IMR-90 (cell line): Measurements from ENCODE around the gene LDLRAD3. TPM values are rescaled to one million over a fixed set of nuclear protein-coding genes. Genes with fewer than 3 reads are reported as not detected.

Source experiments
- ATAC-seq: fragments of 200-7000 bp; cut with Tn5 transposase; 2 replicates; pipeline ENCODE4 v1.9.1; 2020; ENCODE audit warnings: low read depth, mild to moderate bottlenecking, moderate library complexity
- BruUV-seq: library from RNA; stranded (reverse); fragments of 400-500 nt; replicated peaks from 2 replicates; lab custom pipeline; 2021; lab: Mats Ljungman, UMichigan
- CTCF ChIA-PET: fragments of 300-600 bp; formaldehyde crosslinking; extraction: SDS; loops from one replicate; lab custom pipeline; 2021; ENCODE audit warnings: antibody characterized with exemption; lab: Yijun Ruan, JAX
- POLR2A ChIA-PET: fragments of 300-600 bp; sonication (Branson Sonifier 250); formaldehyde crosslinking; loops from one replicate; lab custom pipeline; 2022; ENCODE audit warnings: antibody characterized with exemption; ENCODE audit not compliant: unreplicated experiment; lab: Charles Lee
- DNase-seq: peaks from one replicate; pipeline ENCODE4 v3.0.0; 2013
- H2AFZ ChIP-seq: replicated peaks from 2 replicates; pipeline ENCODE3; 2013; ENCODE audit warnings: low read length, mild to moderate bottlenecking; ENCODE audit not compliant: poor library complexity
- H2AK5ac ChIP-seq: 2 replicates; pipeline ENCODE4 v1.6.1; 2013; ENCODE audit warnings: low read depth, low read length, inconsistent platforms
- H2AK9ac ChIP-seq: replicated peaks from 2 replicates; pipeline ENCODE3; 2013; ENCODE audit warnings: mild to moderate bottlenecking, low read depth, low read length, moderate library complexity; ENCODE audit not compliant: poor library complexity
- H2BK120ac ChIP-seq: 2 replicates; pipeline ENCODE4 v1.6.1; 2013; ENCODE audit warnings: low read depth, low read length, inconsistent platforms
- H2BK15ac ChIP-seq: 3 replicates; pipeline ENCODE4 v1.6.1; 2013; ENCODE audit warnings: low read depth, low read length, inconsistent platforms
- H2BK20ac ChIP-seq: 2 replicates; pipeline ENCODE4 v1.6.1; 2013; ENCODE audit warnings: low read depth, mild to moderate bottlenecking, inconsistent platforms, low read length, moderate library complexity
- H2BK5ac ChIP-seq: 2 replicates; pipeline ENCODE4 v1.6.1; 2013; ENCODE audit warnings: mild to moderate bottlenecking, low read depth, low read length, inconsistent platforms; ENCODE audit not compliant: poor library complexity, severe bottlenecking
- H3K14ac ChIP-seq: replicated peaks from 2 replicates; pipeline ENCODE4 v1.6.1; 2013; ENCODE audit warnings: low read depth, low read length, inconsistent platforms
- H3K18ac ChIP-seq: 2 replicates; pipeline ENCODE4 v1.6.1; 2013; ENCODE audit warnings: low read depth, low read length, control low read depth
- H3K23ac ChIP-seq: 2 replicates; pipeline ENCODE4 v1.6.1; 2013; ENCODE audit warnings: low read depth, low read length, inconsistent platforms
- H3K27ac ChIP-seq: 2 replicates; pipeline ENCODE4 v1.5.1; 2013; ENCODE audit warnings: mild to moderate bottlenecking, control low read depth, low read length; ENCODE audit not compliant: insufficient read depth
- H3K27me3 ChIP-seq: 2 replicates; pipeline ENCODE4 v1.6.1; 2013; ENCODE audit warnings: low read length; ENCODE audit not compliant: control insufficient read depth, insufficient read depth
- H3K36me3 ChIP-seq: 2 replicates; pipeline ENCODE4 v1.6.1; 2013; ENCODE audit warnings: low read length, mixed read lengths; ENCODE audit not compliant: control insufficient read depth, insufficient read depth
- H3K4ac ChIP-seq: 2 replicates; pipeline ENCODE4 v1.6.1; 2013; ENCODE audit warnings: low read depth, low read length, inconsistent platforms
- H3K4me1 ChIP-seq: 2 replicates; pipeline ENCODE4 v1.6.1; 2013; ENCODE audit warnings: low read length, mixed read lengths; ENCODE audit not compliant: control insufficient read depth, insufficient read depth
- H3K4me2 ChIP-seq: 2 replicates; pipeline ENCODE4 v1.6.1; 2013; ENCODE audit warnings: low read depth, mild to moderate bottlenecking, control low read depth, low read length, moderate library complexity
- H3K4me3 ChIP-seq: 2 replicates; pipeline ENCODE4 v1.5.1; 2013; ENCODE audit warnings: low read depth, mild to moderate bottlenecking, control low read depth, low read length, moderate library complexity; ENCODE audit not compliant: insufficient read depth
- H3K56ac ChIP-seq: 2 replicates; pipeline ENCODE4 v1.6.1; 2013; ENCODE audit warnings: low read length, inconsistent platforms; ENCODE audit not compliant: insufficient read depth; ENCODE audit errors: extremely low read depth
- H3K79me1 ChIP-seq, 2 experiments: 2 replicates each; pipeline ENCODE4 v1.6.1; 2013; ENCODE audit warnings: low read length in 2 of 2, inconsistent platforms in 1 of 2, low read depth in 1 of 2
- H3K9ac ChIP-seq: 2 replicates; pipeline ENCODE4 v1.6.1; 2013; ENCODE audit warnings: low read depth, low read length, control low read depth
- H3K9me1 ChIP-seq: 2 replicates; pipeline ENCODE4 v1.6.1; 2013; ENCODE audit warnings: low read length, inconsistent platforms; ENCODE audit not compliant: insufficient read depth
- H3K9me3 ChIP-seq: 2 replicates; pipeline ENCODE4 v1.6.1; 2013; ENCODE audit warnings: low read length; ENCODE audit not compliant: control insufficient read depth, insufficient read depth
- H4K20me1 ChIP-seq: 2 replicates; pipeline ENCODE4 v1.6.1; 2013; ENCODE audit warnings: low read length, inconsistent platforms; ENCODE audit not compliant: insufficient read depth
- H4K5ac ChIP-seq: 2 replicates; pipeline ENCODE4 v1.6.1; 2013; ENCODE audit warnings: mild to moderate bottlenecking, low read depth, low read length, control low read depth
- H4K8ac ChIP-seq, 2 experiments: 2 replicates each; pipeline ENCODE4 v1.6.1; 2013; ENCODE audit warnings: low read depth in 2 of 2, low read length in 2 of 2, control low read depth in 1 of 2, inconsistent platforms in 1 of 2
- H4K91ac ChIP-seq: 2 replicates; pipeline ENCODE4 v1.6.1; 2013; ENCODE audit warnings: low read depth, low read length, inconsistent platforms; ENCODE audit not compliant: insufficient read depth
- WGBS, 2 experiments: methylation state at CpG; one replicate each; pipeline versions ENCODE4 v1.1.5 to v1.1.7; 2013; ENCODE audit warnings: missing lambda C conversion rate in 2 of 2; ENCODE audit not compliant: insufficient read length in 1 of 2; ENCODE audit errors: extremely low coverage in 2 of 2; 5-methylcytosine and 5-hydroxymethylcytosine counted together
- dilution Hi-C: fragments of 300-500 bp; cut with HindIII; formaldehyde crosslinking; loops from one replicate; pipeline ENCODE4 v1.14.3; 2018; ENCODE audit warnings: low sequenced_read_pairs; ENCODE audit not compliant: unreplicated experiment
- in situ Hi-C: fragments of 300-500 bp; cut with MboI; formaldehyde crosslinking; loops from 3 replicates; pipeline ENCODE4 v1.14.3; 2019; ENCODE audit warnings: low sequenced_read_pairs, inconsistent platforms, mixed read lengths
- intact Hi-C: fragments of 100-400 bp; cut with micrococcal nuclease; formaldehyde crosslinking; loops from 2 replicates; pipeline ENCODE4 v1.10.0; 2022
- polyA plus RNA-seq, 3 experiments: library from polyadenylated mRNA; depleted of rRNA; stranded (reverse); fragments of >200 nt; gene quantifications; 2 replicates each; pipeline ENCODE4 v1.2.3, GENCODE V29; 2012; ENCODE audit warnings: low replicate concordance in 1 of 3
- total RNA-seq: library from RNA; depleted of rRNA; stranded (reverse); fragments of >200 nt; gene quantifications from 2 replicates; pipeline ENCODE4 v1.2.3, GENCODE V29; 2012
- TF ChIP-seq, protein P1 (sequence below): fragments of 150-350 bp; IDR thresholded peaks from 2 replicates; pipeline ENCODE4 v1.6.1; 2016; ENCODE audit warnings: low read depth, mild to moderate bottlenecking, low read length, moderate library complexity, borderline replicate concordance

The LDLRAD3 gene
- total and polyA plus RNA-seq, 2 of the 4 experiments (the other 2 are of a cell fraction), result 2.7 to 6.4 TPM

DNA sequence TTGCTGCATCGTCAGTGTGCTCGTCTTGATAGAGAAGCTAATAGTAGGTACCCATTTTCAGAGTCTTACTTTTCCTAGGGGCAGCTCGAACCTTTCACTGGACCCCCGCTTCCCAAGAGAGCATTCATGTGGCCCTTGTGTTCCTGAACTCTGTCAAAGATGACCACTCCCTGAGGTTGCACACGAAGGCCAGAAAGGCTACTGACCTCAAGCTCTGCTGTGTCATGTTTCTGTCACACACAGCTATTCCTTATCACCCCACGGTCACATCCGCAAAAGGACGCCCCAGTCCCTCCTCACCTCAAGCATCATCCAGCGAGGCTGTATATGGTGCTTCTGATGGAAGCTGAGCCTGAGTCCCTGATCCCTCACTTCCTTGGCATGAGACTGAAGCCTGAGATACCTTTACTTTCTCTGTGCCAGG lies 171.5 kb downstream of the LDLRAD3 start:
- no peaks in the 10 kb centered on the region for H3K4me1 ChIP-seq
- no peak overlapping the region for H2AFZ ChIP-seq
- H3K4ac ChIP-seq, result no peak overlapping the region
- dilution Hi-C loops, result no loop called here
- H3K23ac ChIP-seq, result no peak overlapping the region
- H3K14ac ChIP-seq, result no peak overlapping the region
- H2AK5ac ChIP-seq, result no peak overlapping the region
- POLR2A ChIA-PET, result no interaction called here
- H3K27me3 ChIP-seq, result no peaks in the 10 kb centered on the region
- H3K4me2 ChIP-seq, result no peak overlapping the region
- no peak overlapping the region for H2BK120ac ChIP-seq
- H3K18ac ChIP-seq, result no peak overlapping the region
- no peak overlapping the region for H3K56ac ChIP-seq
- H3K9me1 ChIP-seq, result no peaks in the 10 kb centered on the region
- DNase-seq (no peak), ATAC-seq (no peak)
- H2BK5ac ChIP-seq, result no peak overlapping the region
- no peaks in the 10 kb centered on the region for H3K79me1 ChIP-seq
- TF ChIP-seq, protein P1, sequence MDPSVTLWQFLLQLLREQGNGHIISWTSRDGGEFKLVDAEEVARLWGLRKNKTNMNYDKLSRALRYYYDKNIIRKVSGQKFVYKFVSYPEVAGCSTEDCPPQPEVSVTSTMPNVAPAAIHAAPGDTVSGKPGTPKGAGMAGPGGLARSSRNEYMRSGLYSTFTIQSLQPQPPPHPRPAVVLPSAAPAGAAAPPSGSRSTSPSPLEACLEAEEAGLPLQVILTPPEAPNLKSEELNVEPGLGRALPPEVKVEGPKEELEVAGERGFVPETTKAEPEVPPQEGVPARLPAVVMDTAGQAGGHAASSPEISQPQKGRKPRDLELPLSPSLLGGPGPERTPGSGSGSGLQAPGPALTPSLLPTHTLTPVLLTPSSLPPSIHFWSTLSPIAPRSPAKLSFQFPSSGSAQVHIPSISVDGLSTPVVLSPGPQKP, result no peak
- no peak overlapping the region for H3K4me3 ChIP-seq
- no TSS peak for BruUV-seq
- H4K91ac ChIP-seq, result no peak overlapping the region
- no peak overlapping the region for H3K27ac ChIP-seq
- H4K5ac ChIP-seq, result no peak overlapping the region
- no peak overlapping the region for H2BK20ac ChIP-seq
- H2BK15ac ChIP-seq, result no peak overlapping the region
- no peak overlapping the region for H2AK9ac ChIP-seq
- intact Hi-C loops, result no loop called here
- CTCF ChIA-PET, result no interaction called here
- H3K9me3 ChIP-seq, result no peaks in the 10 kb centered on the region
- in situ Hi-C loops, result no loop called here
- no peak overlapping the region for H4K8ac ChIP-seq
- no peaks in the 10 kb centered on the region for H4K20me1 ChIP-seq
- peaks cover 2% of the 10 kb centered on the region for H3K36me3 ChIP-seq
- 65% methylated on average over 2 of the region's 9 CpGs; no CpG with 5 or more reads in 1 of the 2 experiments for WGBS, 2 experiments
- no peak overlapping the region for H3K9ac ChIP-seq
